Measurements from ENCODE around the gene LAMB1. TPM values are rescaled to one million over a fixed set of nuclear protein-coding genes. Genes with fewer than 3 reads are reported as not detected.

LAMB1 gene
- total RNA-seq, 4 donors from 2014 or later, result 406 to 668 (median 535) TPM

- TF ChIP-seq CTCF (IDR thresholded peaks at IDR 0.05), result no peak
- no peak for DNase-seq (ENCODE audit: low spot score)
- ATAC-seq (ENCODE audit: low FRiP score), result no peak
These were observed 27.6 kb upstream of the LAMB1 start for GRCh38 chr7:108030516-108030915.

- DNase-seq (ENCODE audit: low spot score) (no peak), ATAC-seq (ENCODE audit: low FRiP score) (no peak)
- no peak for TF ChIP-seq CTCF (IDR thresholded peaks at IDR 0.05)
These were observed 26.1 kb upstream of the LAMB1 start for GRCh38 chr7:108029034-108029433.

- DNase-seq (ENCODE audit: low spot score) (no peak), ATAC-seq (ENCODE audit: low FRiP score) (no peak)
- no peak for TF ChIP-seq CTCF (IDR thresholded peaks at IDR 0.05)
These were observed 25.1 kb upstream of the LAMB1 start for GRCh38 chr7:108028111-108028510.

DNA sequence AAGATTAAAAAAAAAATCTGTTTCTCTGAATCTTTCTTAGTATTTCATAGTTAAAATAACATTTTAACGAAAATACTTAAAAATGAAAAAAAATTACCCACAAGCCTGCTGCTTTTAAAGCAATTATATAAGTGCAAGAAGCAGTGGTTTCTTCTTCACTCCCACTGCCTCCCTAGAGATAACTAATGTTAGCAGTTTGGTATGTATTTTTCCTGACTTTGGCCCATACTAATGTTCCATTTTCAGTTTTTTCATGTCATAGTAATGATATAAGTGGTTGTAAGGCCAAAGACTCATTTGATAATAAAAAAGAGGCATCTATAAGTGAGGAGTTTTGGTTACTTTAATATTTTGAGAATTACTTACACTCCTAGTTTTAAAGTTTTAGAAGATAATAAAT lies 24.3 kb upstream of the LAMB1 start:
- TF ChIP-seq CTCF (IDR thresholded peaks at IDR 0.05), result no peak
- DNase-seq (ENCODE audit: low spot score) (no peak), ATAC-seq (ENCODE audit: low FRiP score) (no peak)

DNA sequence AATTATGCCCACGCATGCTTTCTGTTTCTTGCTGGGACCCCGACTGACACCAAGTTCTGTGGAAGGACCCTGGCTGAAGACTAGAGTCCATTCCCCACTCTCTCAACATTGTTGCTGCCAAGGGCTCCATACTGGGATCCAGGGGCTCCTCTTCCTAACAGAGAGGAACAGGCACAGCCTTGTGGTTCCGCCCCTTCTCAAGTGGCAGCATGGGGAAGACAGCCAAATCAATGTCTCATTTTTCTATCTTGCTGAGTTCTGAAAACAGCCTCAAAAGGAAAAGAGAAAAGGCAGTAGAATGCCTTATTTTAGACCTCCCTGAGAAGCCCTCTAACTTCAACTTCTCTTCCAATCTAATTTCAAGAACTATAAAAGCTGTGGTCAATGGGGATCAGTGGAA lies 23.7 kb upstream of the LAMB1 start:
- DNase-seq (ENCODE audit: low spot score) (no peak), ATAC-seq (ENCODE audit: low FRiP score) (peak; percentile 38)
- TF ChIP-seq CTCF (IDR thresholded peaks at IDR 0.05), result no peak

GRCh38 chr7:108026116-108026515 lies 23.2 kb upstream of the LAMB1 start:
- no peak for DNase-seq (ENCODE audit: low spot score)

More at GRCh38 chr7:108026116-108026515, 23.2 kb upstream of the LAMB1 start:
- no peak for TF ChIP-seq CTCF (IDR thresholded peaks at IDR 0.05)
- no peak for ATAC-seq (ENCODE audit: low FRiP score)
